HepG2 (cell line): ENCODE measurements around the gene PET100. TPM values are rescaled to one million over a fixed set of nuclear protein-coding genes. Genes with fewer than 3 reads are reported as not detected.

Source experiments
- AHR ChIP-seq: IDR thresholded peaks from 2 replicates; pipeline ENCODE4 v1.6.1; 2018; ENCODE audit warnings: missing genetic modification reagents, missing compliant biosample characterization
- BCL3 ChIP-seq: sonication (generic); formaldehyde crosslinking; IDR thresholded peaks from 2 replicates; pipeline ENCODE4 v1.5.1; 2020; ENCODE audit warnings: mild to moderate bottlenecking, missing genetic modification reagents, moderate library complexity
- CENPX ChIP-seq: sonication (generic); formaldehyde crosslinking; IDR thresholded peaks from 2 replicates; pipeline ENCODE4 v1.9.0; 2021; ENCODE audit warnings: mild to moderate bottlenecking, missing genetic modification reagents, moderate library complexity
- DDIT3 ChIP-seq: sonication (generic); formaldehyde crosslinking; IDR thresholded peaks from 2 replicates; pipeline ENCODE4 v1.4.0; 2020; ENCODE audit warnings: mild to moderate bottlenecking, missing genetic modification reagents
- DRAP1 ChIP-seq: IDR thresholded peaks from 2 replicates; pipeline ENCODE4 v1.6.1; 2016; ENCODE audit warnings: missing genetic modification reagents, missing compliant biosample characterization
- HMG20B ChIP-seq: conservative IDR thresholded peaks from 2 replicates; pipeline ENCODE4 v1.6.1; 2016; ENCODE audit warnings: missing genetic modification reagents, missing compliant biosample characterization
- MIER3 ChIP-seq: IDR thresholded peaks from 2 replicates; pipeline ENCODE4 v1.6.1; 2016; ENCODE audit warnings: missing compliant biosample characterization, borderline replicate concordance
- NBN ChIP-seq: fragments of 450-650 bp; conservative IDR thresholded peaks from 2 replicates; pipeline ENCODE4 v1.6.1; 2017
- PAF1 ChIP-seq: IDR thresholded peaks from 2 replicates; pipeline ENCODE4 v1.6.1; 2016; ENCODE audit warnings: missing genetic modification reagents, missing compliant biosample characterization
- RFX3 ChIP-seq: IDR thresholded peaks from 2 replicates; pipeline ENCODE4 v1.6.1; 2016; ENCODE audit warnings: missing biosample characterization, missing genetic modification reagents
- SIX1 ChIP-seq: sonication (generic); formaldehyde crosslinking; IDR thresholded peaks from 2 replicates; pipeline ENCODE4 v1.4.0; 2020; ENCODE audit warnings: missing genetic modification reagents, borderline replicate concordance
- SMARCE1 ChIP-seq: fragments of 450-650 bp; IDR thresholded peaks from 2 replicates; pipeline ENCODE4 v1.6.1; 2017; ENCODE audit warnings: borderline replicate concordance
- SMYD3 ChIP-seq: sonication (generic); formaldehyde crosslinking; IDR thresholded peaks from 2 replicates; pipeline ENCODE4 v1.8.1; 2023; ENCODE audit warnings: mild to moderate bottlenecking, missing genetic modification reagents
- SPEN ChIP-seq: sonication (generic); formaldehyde crosslinking; IDR thresholded peaks from 2 replicates; pipeline ENCODE4 v1.5.1; 2020; ENCODE audit warnings: low read depth, mild to moderate bottlenecking, missing genetic modification reagents
- TAF1 ChIP-seq: sonication (generic); formaldehyde crosslinking; IDR thresholded peaks from 2 replicates; pipeline ENCODE4 v1.4.0; 2020; ENCODE audit warnings: missing genetic modification reagents
- ZBTB1 ChIP-seq: sonication (generic); formaldehyde crosslinking; IDR thresholded peaks from 2 replicates; pipeline ENCODE4 v1.4.0; 2020; ENCODE audit warnings: missing genetic modification reagents, borderline replicate concordance
- ZBTB39 ChIP-seq: sonication (generic); formaldehyde crosslinking; IDR thresholded peaks from 2 replicates; pipeline ENCODE4 v1.5.0; 2020; ENCODE audit warnings: missing genetic modification reagents
- ZFP36 ChIP-seq: fragments of 150-350 bp; IDR thresholded peaks from 2 replicates; pipeline ENCODE4 v1.6.1; 2018; ENCODE audit warnings: borderline replicate concordance, low read length, low read depth; ENCODE audit not compliant: partially characterized antibody
- ZFP36L1 ChIP-seq: sonication (generic); formaldehyde crosslinking; IDR thresholded peaks from 2 replicates; pipeline ENCODE4 v1.8.0; 2022; ENCODE audit warnings: mild to moderate bottlenecking, missing genetic modification reagents, moderate library complexity
- ZFP36L2 ChIP-seq: sonication (generic); formaldehyde crosslinking; IDR thresholded peaks from 2 replicates; pipeline ENCODE4 v1.4.0; 2020; ENCODE audit warnings: missing genetic modification reagents
- ZFP41 ChIP-seq: sonication (generic); formaldehyde crosslinking; IDR thresholded peaks from 2 replicates; pipeline ENCODE4 v1.4.0; 2020; ENCODE audit warnings: mild to moderate bottlenecking, missing genetic modification reagents, borderline replicate concordance
- ZKSCAN1 ChIP-seq: fragments of 150-350 bp; IDR thresholded peaks from 2 replicates; pipeline ENCODE4 v1.6.1; 2014; ENCODE audit warnings: low read length
- ZNF34 ChIP-seq: sonication (generic); formaldehyde crosslinking; IDR thresholded peaks from 2 replicates; pipeline ENCODE4 v1.4.0; 2020; ENCODE audit warnings: mild to moderate bottlenecking, missing genetic modification reagents, borderline replicate concordance
- ZNF597 ChIP-seq: sonication (generic); formaldehyde crosslinking; IDR thresholded peaks from 2 replicates; pipeline ENCODE4 v1.5.0; 2020; ENCODE audit warnings: missing genetic modification reagents
- ZNF660 ChIP-seq: sonication (generic); formaldehyde crosslinking; IDR thresholded peaks from 2 replicates; pipeline ENCODE4 v1.5.1; 2020; ENCODE audit warnings: mild to moderate bottlenecking, low read depth, missing genetic modification reagents, borderline replicate concordance
- ZNF883 ChIP-seq: sonication (generic); formaldehyde crosslinking; IDR thresholded peaks from 2 replicates; pipeline ENCODE4 v1.5.1; 2020; ENCODE audit warnings: mild to moderate bottlenecking, missing genetic modification reagents; ENCODE audit errors: not compliant biosample characterization
- ZSCAN31 ChIP-seq: sonication (generic); formaldehyde crosslinking; IDR thresholded peaks from 2 replicates; pipeline ENCODE4 v1.5.0; 2020; ENCODE audit warnings: low read depth, mild to moderate bottlenecking, missing genetic modification reagents
- polyA plus RNA-seq, 8 experiments: library from polyadenylated mRNA; depleted of rRNA in 3 of 8; stranded (reverse) in 7 of 8; unstranded in 1 of 8; fragments of >200 nt; fragmentation: Illumina TruSeq in 4 of 8; extraction: Trizol in 4 of 8; gene quantifications; 2 replicates each; pipeline versions ENCODE4 v1.2.1 to v1.2.3, GENCODE V29; 2011 to 2016; ENCODE audit warnings: low read depth in 4 of 8, missing spikeins in 1 of 8, mixed read lengths in 1 of 8; ENCODE audit not compliant: insufficient read depth in 1 of 8
- total RNA-seq, 5 experiments: library from RNA; depleted of rRNA; stranded (reverse); fragments of >200 nt; fragmentation: Illumina TruSeq; extraction: Trizol; gene quantifications; 2 replicates each; pipeline ENCODE4 v1.2.3, GENCODE V29; 2016; ENCODE audit warnings: low read depth in 1 of 5

The PET100 gene
- total and polyA plus RNA-seq, 2 of the 13 experiments (the other 11 are each of a cell fraction or from before 2014, with no cell fraction given), result 22.3 to 66.5 TPM

- TF ChIP-seq ZNF660 (CRISPR knock-in tag), result no peak
- no peak for TF ChIP-seq ZFP41 (CRISPR knock-in tag)
- no peak for TF ChIP-seq DDIT3
- no peak for TF ChIP-seq MIER3 (CRISPR knock-in tag)
- TF ChIP-seq ZSCAN31, result no peak; the same call in 1 of the 2 replicates
- TF ChIP-seq ZBTB39 (CRISPR knock-in tag), result no peak
- no peak; the same call in 1 of the 2 replicates for TF ChIP-seq DRAP1 (CRISPR knock-in tag)
- TF ChIP-seq SPEN (CRISPR knock-in tag), result peak; percentile 74; the same call in 1 of the 2 replicates
- no peak for TF ChIP-seq NBN
- no peak for TF ChIP-seq HMG20B (CRISPR knock-in tag)
- no peak for TF ChIP-seq ZKSCAN1
- no peak for TF ChIP-seq ZFP36L1 (CRISPR knock-in tag)
- no peak for TF ChIP-seq ZFP36
- TF ChIP-seq RFX3 (CRISPR knock-in tag), result no peak
- no peak for TF ChIP-seq SMARCE1
- no peak for TF ChIP-seq ZNF883
- TF ChIP-seq PAF1 (CRISPR knock-in tag), result no peak
- 0 out of 2 replicates have a peak, but pooled peaks have one; percentile 46 for TF ChIP-seq BCL3 (CRISPR knock-in tag)
- no peak for TF ChIP-seq CENPX (CRISPR knock-in tag)
- TF ChIP-seq ZFP36L2, result no peak
- 0 out of 2 replicates have a peak, but pooled peaks have one; percentile 16 for TF ChIP-seq SIX1 (CRISPR knock-in tag)
- TF ChIP-seq SMYD3 (CRISPR knock-in tag), result no peak
- TF ChIP-seq ZNF597 (CRISPR knock-in tag), result no peak
- peak; percentile 47 for TF ChIP-seq TAF1 (CRISPR knock-in tag)
- TF ChIP-seq ZNF34 (CRISPR knock-in tag), result no peak
- TF ChIP-seq AHR, result no peak
- TF ChIP-seq ZBTB1 (CRISPR knock-in tag), result no peak
These were observed at the start of gene PET100, which contains the start of gene XAB2 (continued) for GRCh38 chr19:7629347-7630054.
